Spleen (tissue), 7 donors: ENCODE results near the gene MRPL23.

Source experiments
- CTCF ChIP-seq, 11 experiments: fragments of 200-600 bp in 7 of 11; fragments of 450-650 bp in 4 of 11; sonication (generic) in 4 of 11; IDR thresholded peaks in 8 of 11; conservative IDR thresholded peaks in 3 of 11; 1 replicate in 7 of 11; 2 replicates in 4 of 11; pipeline versions ENCODE4 v1.4.0 to v1.8.0; 2016 to 2021; ENCODE audit warnings: antibody characterized with exemption in 11 of 11, inconsistent platforms in 4 of 11, mild to moderate bottlenecking in 1 of 11
- POLR2AphosphoS5 ChIP-seq, 3 donors: sonication (generic); formaldehyde crosslinking; IDR thresholded peaks; one replicate each; pipeline ENCODE4 v1.5.1; 2017; ENCODE audit warnings: antibody characterized with exemption in 3 of 3
- donor health status: DM: no; HTN: no; CAD: no; lungs with moderate emphysema.
- donor health status: DM: no; HTN: no; CAD: no.
- donor health status: DM: no; HTN: no; CAD: no.

DNA sequence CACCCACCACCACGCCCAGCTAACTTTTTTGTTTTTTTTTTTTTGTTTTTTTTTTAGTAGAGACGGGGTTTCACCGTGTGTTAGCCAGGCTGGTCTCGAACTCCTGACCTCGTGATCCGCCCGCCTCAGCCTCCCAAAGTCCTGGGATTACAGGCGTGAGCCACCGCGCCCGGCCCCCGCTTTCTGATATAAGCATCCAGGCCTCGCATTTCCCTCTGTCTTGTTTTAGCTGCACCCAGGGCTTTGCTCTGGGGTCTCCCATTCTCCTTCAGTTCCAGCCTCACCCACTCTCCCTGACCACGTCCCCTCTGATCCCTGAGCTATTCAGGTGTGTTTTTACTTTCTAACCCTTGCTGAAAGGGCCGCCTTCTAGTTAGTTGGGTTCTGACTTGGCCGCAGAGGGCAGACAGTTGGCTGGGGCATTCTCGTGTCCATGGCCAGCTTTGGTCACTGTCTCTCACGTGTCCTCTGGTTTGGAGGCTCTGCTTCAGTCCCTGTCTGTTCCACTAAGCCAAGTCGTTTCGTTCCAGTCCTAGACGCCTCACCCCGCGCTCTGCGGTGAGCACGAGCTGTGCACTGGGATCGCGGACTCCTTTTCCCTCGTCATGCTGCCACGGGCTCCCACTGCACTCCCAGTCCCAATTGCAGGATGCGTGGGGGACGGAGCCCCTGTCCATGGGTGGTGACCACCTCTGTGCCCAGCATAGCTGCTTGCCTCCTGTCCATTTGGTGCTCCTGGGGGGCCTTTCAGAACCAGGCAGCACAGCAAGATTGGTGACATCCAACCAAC, 33.7 kb upstream of the MRPL23 start:
- TF ChIP-seq CTCF (IDR thresholded peaks at IDR 0.05 in 8 of 11, conservative IDR thresholded peaks at IDR 0.05 in 3 of 11), result no peak
- no peak for TF ChIP-seq POLR2AphosphoS5 (IDR thresholded peaks at IDR 0.05)
